Natural killer cell (primary cell): Measurements from ENCODE around the gene TLR8. TPM values are rescaled to one million over a fixed set of nuclear protein-coding genes. Genes with fewer than 3 reads are reported as not detected.
A peak's percentile ranks its signal among the peaks of the same experiment; 100 is the strongest.
"Not testable (repeated sequence)": the region's sequence is repeated elsewhere in the genome, so short reads cannot be mapped to it uniquely, and the experiment has no call there.

Source experiments
- ATAC-seq, 3 donors: fragments of 150-1000 bp in 2 of 3; fragments of 200-7000 bp in 1 of 3; cut with Tn5 transposase; 1 replicate in 1 of 3; 2 replicates in 2 of 3; pipeline ENCODE4 v1.10.0; 2021; ENCODE audit warnings: mild to moderate bottlenecking in 2 of 3, moderate library complexity in 2 of 3
- DNase-seq, 2 donors: peaks; one replicate each; pipeline versions ENCODE4 v3.0.0 to v3.0.0-alpha.2; 2013 to 2021; ENCODE audit warnings: mixed read lengths in 1 of 2
- H3K27ac ChIP-seq: one replicate; pipeline ENCODE4 v1.5.1; 2013; ENCODE audit warnings: mild to moderate bottlenecking, low read length
- H3K27me3 ChIP-seq: one replicate; pipeline ENCODE4 v1.6.1; 2013; ENCODE audit warnings: low read length; ENCODE audit not compliant: control insufficient read depth, insufficient read depth
- H3K36me3 ChIP-seq: one replicate; pipeline ENCODE4 v1.6.1; 2013; ENCODE audit warnings: low read length; ENCODE audit not compliant: control insufficient read depth, insufficient read depth
- H3K4me1 ChIP-seq: one replicate; pipeline ENCODE4 v1.6.1; 2013; ENCODE audit warnings: low read length; ENCODE audit not compliant: control insufficient read depth, insufficient read depth
- H3K4me3 ChIP-seq: one replicate; pipeline ENCODE4 v1.5.1; 2013; ENCODE audit warnings: low read length
- H3K9me3 ChIP-seq: one replicate; pipeline ENCODE4 v1.6.1; 2013; ENCODE audit warnings: low read length; ENCODE audit not compliant: control insufficient read depth, insufficient read depth
- H3K27ac Mint-ChIP-seq, 2 donors: one replicate each; pipeline ENCODE4 v1.8.0; 2022; ENCODE audit warnings: mild to moderate bottlenecking in 2 of 2, mixed read lengths in 2 of 2, moderate library complexity in 1 of 2
- H3K27me3 Mint-ChIP-seq, 2 donors: one replicate each; pipeline ENCODE4 v1.8.0; 2022; ENCODE audit warnings: low read depth in 2 of 2, mixed read lengths in 2 of 2
- H3K36me3 Mint-ChIP-seq: one replicate; pipeline ENCODE4 v1.8.0; 2022; ENCODE audit warnings: mixed read lengths
- H3K4me1 Mint-ChIP-seq, 2 donors: one replicate each; pipeline ENCODE4 v1.8.0; 2022; ENCODE audit warnings: mixed read lengths in 2 of 2
- H3K4me3 Mint-ChIP-seq: one replicate; pipeline ENCODE4 v1.8.0; 2022; ENCODE audit warnings: mild to moderate bottlenecking, moderate library complexity, mixed read lengths
- H3K9me3 Mint-ChIP-seq, 2 donors: one replicate each; pipeline ENCODE4 v1.8.0; 2022; ENCODE audit warnings: mixed read lengths in 2 of 2
- WGBS: methylation state at CpG from one replicate; pipeline ENCODE4 v1.1.7; 2013; ENCODE audit warnings: missing lambda C conversion rate; ENCODE audit not compliant: insufficient coverage; 5-methylcytosine and 5-hydroxymethylcytosine counted together
- intact Hi-C: fragments of 100-400 bp; cut with micrococcal nuclease; formaldehyde crosslinking; loops from one replicate; pipeline ENCODE4 v1.14.2; 2022
- total RNA-seq, 4 donors: library from RNA; stranded (reverse); fragments of 120-200 nt in 1 of 4; gene quantifications; one replicate each; pipeline versions ENCODE4 v1.2.3 to v1.2.4, GENCODE V29; 2013 to 2022
- TF ChIP-seq, protein P1 (sequence below): fragments of 200-600 bp; IDR thresholded peaks from one replicate; pipeline ENCODE4 v1.8.0; 2022; ENCODE audit warnings: antibody characterized with exemption

TLR8 gene
- total RNA-seq, 3 donors from 2014 or later (not counting 1 experiment from before 2014, with no cell fraction given): 0.95 to 1.9 (median 0.95) TPM

DNA sequence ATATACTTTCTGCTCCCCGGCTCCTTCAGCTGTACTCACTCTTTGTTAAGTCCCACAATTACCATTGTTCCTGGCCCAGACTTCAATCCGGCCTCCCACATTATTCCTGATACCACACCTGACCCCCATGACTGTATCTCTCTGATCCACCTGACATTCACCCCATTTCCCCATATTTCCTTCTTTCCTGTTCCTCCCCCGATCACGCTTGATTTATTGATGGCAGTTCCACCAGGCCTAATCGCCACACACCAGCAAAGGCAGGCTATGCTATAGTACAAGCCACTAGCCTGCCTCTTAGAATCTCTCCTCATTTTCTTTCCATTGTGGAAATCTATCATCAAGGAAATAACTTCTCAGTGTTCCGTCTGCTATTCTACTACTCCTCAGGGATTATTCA, 37.2 kb downstream of the TLR8 start:
- ATAC-seq, intact Hi-C loops: not testable (repeated sequence)

DNA sequence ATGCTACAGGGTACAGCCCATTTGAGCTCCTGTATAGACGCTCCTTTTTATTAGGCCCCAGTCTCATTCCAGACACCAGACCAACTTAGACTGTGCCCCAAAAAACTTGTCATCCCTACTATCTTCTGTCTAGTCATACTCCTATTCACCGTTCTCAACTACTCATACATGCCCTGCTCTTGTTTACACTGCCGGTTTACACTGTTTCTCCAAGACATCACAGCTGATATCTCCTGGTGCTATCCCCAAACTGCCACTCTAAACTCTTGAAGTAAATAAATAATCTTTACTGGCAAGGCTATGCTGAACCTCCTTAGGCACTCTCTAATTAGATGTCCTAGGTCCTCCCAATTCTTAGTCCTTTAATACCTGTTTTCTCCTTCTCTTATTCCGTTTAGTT, 38.0 kb downstream of the TLR8 start:
- intact Hi-C loops, DNase-seq, H3K27ac ChIP-seq, H3K9me3 Mint-ChIP-seq, H3K4me3 Mint-ChIP-seq, H3K4me3 ChIP-seq, H3K9me3 ChIP-seq, ATAC-seq, H3K27ac Mint-ChIP-seq, H3K27me3 ChIP-seq, H3K36me3 Mint-ChIP-seq, H3K36me3 ChIP-seq: not testable (repeated sequence)
- peaks cover 21 to 27% of the 10 kb centered on the region in 2 donors for H3K4me1 Mint-ChIP-seq
- H3K4me1 ChIP-seq: peaks cover 28% of the 10 kb centered on the region
- WGBS: no CpG with 5 or more reads among the region's 4 CpGs
- peaks cover 0 to 28% of the 10 kb centered on the region in 2 donors for H3K27me3 Mint-ChIP-seq

More for the DNA sequence above, 37.2 kb downstream of the TLR8 start:
- H3K27ac Mint-ChIP-seq, H3K36me3 ChIP-seq, H3K36me3 Mint-ChIP-seq, H3K9me3 Mint-ChIP-seq, H3K27me3 ChIP-seq, H3K9me3 ChIP-seq, H3K4me3 ChIP-seq, H3K27ac ChIP-seq, DNase-seq, H3K4me3 Mint-ChIP-seq: not testable (repeated sequence)
- peaks cover 17 to 18% of the 10 kb centered on the region in 2 donors for H3K4me1 Mint-ChIP-seq
- 100% methylated on average over 3 of the region's 6 CpGs for WGBS
- peaks cover 0 to 32% of the 10 kb centered on the region in 2 donors for H3K27me3 Mint-ChIP-seq
- peaks cover 19% of the 10 kb centered on the region for H3K4me1 ChIP-seq

DNA sequence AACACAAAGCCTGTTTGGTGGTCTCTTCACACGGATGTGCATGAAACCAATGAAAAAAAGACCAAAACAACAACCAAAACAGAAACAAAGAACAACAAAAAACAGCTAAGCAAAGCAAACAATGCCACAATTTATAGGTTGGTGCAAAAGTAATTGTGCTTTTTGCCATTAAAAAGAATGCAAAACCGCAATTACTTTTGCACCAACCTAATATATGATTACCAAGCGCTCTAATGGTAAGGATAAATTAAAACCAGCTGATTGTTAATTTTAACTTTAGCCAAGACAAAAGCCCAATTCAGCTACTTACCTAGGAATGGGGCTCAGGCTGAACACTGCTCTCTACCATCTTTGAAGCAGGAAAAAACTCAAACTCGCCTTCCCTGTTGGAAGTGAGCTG, 39.1 kb downstream of the TLR8 start:
- H3K27ac ChIP-seq: no peak overlapping the region
- H3K4me1 ChIP-seq: peaks cover 38% of the 10 kb centered on the region
- H3K27me3 Mint-ChIP-seq: peaks cover 0 to 18% of the 10 kb centered on the region in 2 donors
- peaks cover 31 to 38% of the 10 kb centered on the region in 2 donors for H3K4me1 Mint-ChIP-seq
- DNase-seq (no peak), ATAC-seq (no peak)
- no peaks in the 10 kb centered on the region for H3K36me3 ChIP-seq
- no peaks in the 10 kb centered on the region for H3K27me3 ChIP-seq
- TF ChIP-seq, protein P1, sequence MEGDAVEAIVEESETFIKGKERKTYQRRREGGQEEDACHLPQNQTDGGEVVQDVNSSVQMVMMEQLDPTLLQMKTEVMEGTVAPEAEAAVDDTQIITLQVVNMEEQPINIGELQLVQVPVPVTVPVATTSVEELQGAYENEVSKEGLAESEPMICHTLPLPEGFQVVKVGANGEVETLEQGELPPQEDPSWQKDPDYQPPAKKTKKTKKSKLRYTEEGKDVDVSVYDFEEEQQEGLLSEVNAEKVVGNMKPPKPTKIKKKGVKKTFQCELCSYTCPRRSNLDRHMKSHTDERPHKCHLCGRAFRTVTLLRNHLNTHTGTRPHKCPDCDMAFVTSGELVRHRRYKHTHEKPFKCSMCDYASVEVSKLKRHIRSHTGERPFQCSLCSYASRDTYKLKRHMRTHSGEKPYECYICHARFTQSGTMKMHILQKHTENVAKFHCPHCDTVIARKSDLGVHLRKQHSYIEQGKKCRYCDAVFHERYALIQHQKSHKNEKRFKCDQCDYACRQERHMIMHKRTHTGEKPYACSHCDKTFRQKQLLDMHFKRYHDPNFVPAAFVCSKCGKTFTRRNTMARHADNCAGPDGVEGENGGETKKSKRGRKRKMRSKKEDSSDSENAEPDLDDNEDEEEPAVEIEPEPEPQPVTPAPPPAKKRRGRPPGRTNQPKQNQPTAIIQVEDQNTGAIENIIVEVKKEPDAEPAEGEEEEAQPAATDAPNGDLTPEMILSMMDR: no peak
- no peaks in the 10 kb centered on the region for H3K9me3 ChIP-seq
- H3K4me3 Mint-ChIP-seq: no peak overlapping the region
- intact Hi-C loops: loop anchor here (5.0 kb wide), 1 partner anchor 1087 kb away; no protein-coding TSS in a partner anchor
- no CpG with 5 or more reads among the region's 4 CpGs for WGBS
- H3K27ac Mint-ChIP-seq: no peak overlapping the region
- no peaks in the 10 kb centered on the region for H3K9me3 Mint-ChIP-seq
- H3K4me3 ChIP-seq: no peak overlapping the region
- H3K36me3 Mint-ChIP-seq: no peaks in the 10 kb centered on the region

DNA sequence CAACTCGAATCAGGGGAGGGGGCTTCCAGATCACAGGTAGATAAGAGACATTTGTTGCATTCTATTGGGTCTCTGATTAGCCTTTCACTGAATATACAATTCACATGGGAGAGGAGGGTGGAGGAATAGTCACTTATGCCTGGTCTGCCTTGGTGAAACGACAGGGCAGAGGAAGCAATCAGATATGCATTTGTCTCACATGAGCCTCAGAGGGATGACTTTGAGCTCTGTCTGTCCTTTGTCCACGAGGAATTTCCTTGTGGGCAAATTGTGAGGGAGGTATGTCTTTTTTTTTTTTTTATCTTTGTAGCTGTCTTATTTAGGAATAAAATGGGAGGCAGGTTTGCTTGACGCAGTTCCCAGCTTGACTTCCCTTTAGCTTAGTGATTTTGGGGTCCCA, 40.0 kb downstream of the TLR8 start:
- DNase-seq (no peak), ATAC-seq (no peak)
- Mint-ChIP-seq H3K27ac (peak overlapping the region; percentile 95 to 97), H3K4me1 (peaks cover 33 to 47% of the 10 kb centered on the region in 2 donors), H3K36me3 (no peaks in the 10 kb centered on the region), H3K4me3 (peak overlapping the region; percentile 55), H3K27me3 (peaks cover 0 to 9% of the 10 kb centered on the region in 2 donors), H3K9me3 (no peaks in the 10 kb centered on the region)
- no peaks in the 10 kb centered on the region for H3K9me3 ChIP-seq
- no peak overlapping the region for H3K27ac ChIP-seq
- H3K27me3 ChIP-seq: no peaks in the 10 kb centered on the region
- intact Hi-C loops: loop anchor here (1.0 to 5.0 kb wide), 2 partner anchors 197 to 1086 kb away; no protein-coding TSS in a partner anchor
- H3K4me3 ChIP-seq: no peak overlapping the region
- no peaks in the 10 kb centered on the region for H3K36me3 ChIP-seq
- TF ChIP-seq, protein P1: no peak
- H3K4me1 ChIP-seq: peaks cover 47% of the 10 kb centered on the region
- 63% methylated on average over 3 of the region's 4 CpGs for WGBS
